Hematopoietic multipotent progenitor cell treated with erythropoietin and hydrocortisone succinate and interleukin-3 and kit ligand, for 15 days (in vitro differentiated cells): ENCODE data around the gene ARHGEF17.
A peak's percentile ranks its signal among the peaks of the same experiment; 100 is the strongest.

Experiments
- DNase-seq: peaks from one replicate; pipeline ENCODE4 v3.0.0-alpha.2; 2015; ENCODE audit warnings: low spot score

ARHGEF17 gene

GRCh38 chr11:73333173-73333572, 25.1 kb downstream of the ARHGEF17 start:
- DNase-seq, result no peak

DNA sequence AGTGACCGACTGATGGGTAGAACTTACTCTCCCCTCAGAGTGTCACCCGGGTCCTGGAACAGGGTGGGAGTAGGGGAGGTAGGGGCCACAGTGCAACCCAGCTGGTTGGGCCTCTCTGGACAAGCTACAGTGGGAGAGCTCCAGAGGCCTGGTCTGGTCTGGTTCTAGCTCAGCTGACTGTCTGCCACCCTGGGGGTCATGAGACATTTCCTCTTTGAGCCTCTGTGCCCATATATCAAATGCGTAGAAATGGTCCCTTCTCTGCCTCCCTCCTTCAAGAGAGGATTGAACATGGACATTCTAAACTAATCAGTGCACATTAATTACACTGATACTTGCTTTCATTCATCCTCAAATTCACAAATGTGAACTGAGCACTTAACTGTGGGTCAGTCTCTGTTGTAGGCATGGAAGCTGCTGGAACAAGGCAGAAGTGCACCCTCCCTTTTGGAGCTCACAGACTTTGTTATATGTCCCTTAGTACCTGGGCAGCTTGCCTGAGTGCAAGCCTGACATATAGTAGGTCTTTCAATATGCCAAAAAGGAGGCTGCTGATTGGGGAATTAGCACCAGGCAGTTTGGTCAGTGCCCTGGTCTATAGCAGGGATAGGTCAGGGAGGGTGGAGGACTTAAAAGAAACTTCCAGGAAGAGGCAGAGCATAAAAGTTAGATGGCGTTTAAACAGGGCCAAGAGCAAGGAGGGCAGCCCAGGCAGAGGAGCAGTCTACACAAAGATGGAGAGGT, 25.7 kb downstream of the ARHGEF17 start:
- DNase-seq, result no peak

GRCh38 chr11:73334384-73335203, 26.5 kb downstream of the ARHGEF17 start:
- DNase-seq, result no peak

DNA sequence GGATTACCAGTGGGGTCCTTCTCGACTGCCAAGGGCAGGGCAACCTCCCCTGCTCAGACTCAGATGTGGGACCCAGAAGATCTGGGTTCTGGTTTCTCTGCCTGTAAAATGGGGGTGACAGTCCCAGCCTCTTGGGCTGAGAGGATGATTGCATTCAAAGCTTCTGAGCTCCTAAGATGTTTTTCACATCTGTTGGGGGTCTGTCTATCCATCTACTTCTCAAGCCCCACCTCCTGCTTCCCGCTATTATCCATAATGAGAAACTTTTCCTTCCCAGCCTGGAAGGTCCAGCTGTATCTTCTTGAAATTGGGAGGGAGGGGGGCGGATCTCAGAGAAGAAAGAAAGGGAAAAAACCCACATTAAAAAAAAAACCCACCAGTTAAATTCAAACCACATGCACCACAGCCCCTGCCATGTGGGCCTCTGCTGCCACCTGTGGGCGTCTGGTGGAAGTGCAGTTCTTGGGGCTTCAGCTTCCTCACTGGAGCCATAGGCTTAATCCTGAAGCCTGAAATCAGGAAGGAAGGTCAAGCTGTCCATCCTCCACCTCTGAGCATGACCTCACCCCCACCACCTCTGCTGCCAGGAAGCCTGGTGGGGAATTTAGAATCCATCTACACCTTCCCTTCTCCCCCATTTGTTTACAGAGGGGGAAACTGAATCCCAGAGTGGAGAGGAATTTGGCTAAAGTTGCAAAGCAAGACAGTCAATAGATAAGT, 27.3 kb downstream of the ARHGEF17 start:
- peak; percentile 75 for DNase-seq

- DNase-seq, result no peak
Measured at GRCh38 chr11:73337846-73338245, 29.8 kb downstream of the ARHGEF17 start.

DNA sequence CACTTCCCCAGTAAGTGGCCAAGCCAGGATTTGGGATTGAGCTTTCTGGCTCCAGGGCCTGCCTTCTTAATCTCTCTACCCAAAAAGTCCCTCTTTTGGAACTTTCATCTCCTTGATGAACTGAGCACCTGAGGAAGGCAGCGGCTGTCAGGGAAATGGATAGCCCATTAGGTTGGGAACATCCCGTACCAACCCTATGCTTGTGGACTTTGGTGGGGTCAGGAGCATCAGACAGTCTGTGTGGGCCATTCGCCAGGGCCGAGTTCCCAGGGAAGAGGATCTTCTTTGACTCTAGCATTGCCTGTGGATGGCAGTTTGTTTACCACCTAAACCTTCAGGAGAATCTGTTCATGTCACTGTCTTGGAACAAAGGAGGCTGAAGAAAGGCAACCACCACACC, 30.2 kb downstream of the ARHGEF17 start:
- no peak for DNase-seq

GRCh38 chr11:73340164-73340563, 32.1 kb downstream of the ARHGEF17 start:
- DNase-seq, result no peak

DNA sequence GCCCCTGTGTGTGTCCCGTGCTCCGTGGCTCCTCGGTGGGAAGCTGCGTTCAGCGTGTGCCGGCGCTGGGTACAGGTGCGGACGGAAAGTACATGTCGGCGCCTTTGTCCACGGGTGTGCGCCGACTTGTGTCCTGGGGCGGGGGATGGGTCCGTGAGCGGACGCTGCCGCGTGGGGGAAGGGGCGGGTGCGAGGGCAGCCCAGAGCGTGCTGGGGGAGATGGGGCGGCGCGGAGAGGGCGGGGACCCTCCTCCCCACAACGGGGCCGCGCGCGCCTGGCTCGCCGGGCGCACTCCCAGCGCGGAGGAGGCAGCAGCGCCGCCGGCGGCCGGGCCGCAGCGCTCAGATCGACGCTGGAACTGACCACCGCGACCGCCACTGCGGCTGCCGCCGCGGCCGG, 34.6 kb downstream of the ARHGEF17 start:
- DNase-seq, result no peak

- DNase-seq, result no peak
Measured at GRCh38 chr11:73343076-73343873, 35.2 kb downstream of the ARHGEF17 start.

- DNase-seq, result no peak
Measured at GRCh38 chr11:73344191-73344607, 36.1 kb downstream of the ARHGEF17 start.

DNA sequence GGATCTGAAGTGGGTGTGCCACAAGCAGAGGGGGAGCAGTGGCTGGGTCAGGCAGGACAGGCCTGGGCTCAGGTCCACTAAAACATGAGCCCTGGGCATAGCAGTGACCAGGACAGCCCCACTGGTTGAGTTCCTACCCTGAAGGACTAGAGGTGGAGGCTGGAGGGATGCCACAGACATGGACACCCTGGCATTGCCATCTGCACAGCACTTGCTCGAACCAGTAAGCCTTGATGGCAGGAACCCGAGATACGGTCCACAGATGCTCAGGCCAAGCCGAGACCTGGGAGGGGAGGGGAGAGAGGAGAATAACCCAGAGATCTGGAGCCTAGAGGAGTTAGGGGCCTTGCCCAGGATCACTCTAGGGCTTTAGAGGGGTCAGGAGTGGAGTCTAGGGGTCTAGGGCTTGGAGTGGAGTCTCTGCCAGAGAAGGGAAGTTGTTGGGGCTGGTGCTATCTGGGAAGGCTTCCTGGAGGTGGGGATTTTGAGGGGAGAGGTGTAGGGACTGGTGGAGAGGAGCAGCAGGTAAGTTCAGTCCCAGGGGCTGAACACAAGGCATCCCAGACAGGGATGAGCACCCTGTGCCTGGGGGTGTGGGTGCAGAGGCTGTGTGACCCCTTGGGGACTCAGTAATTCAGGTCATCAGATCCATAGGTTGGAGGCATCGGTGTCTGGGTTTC, 37.5 kb downstream of the ARHGEF17 start:
- no peak for DNase-seq

DNA sequence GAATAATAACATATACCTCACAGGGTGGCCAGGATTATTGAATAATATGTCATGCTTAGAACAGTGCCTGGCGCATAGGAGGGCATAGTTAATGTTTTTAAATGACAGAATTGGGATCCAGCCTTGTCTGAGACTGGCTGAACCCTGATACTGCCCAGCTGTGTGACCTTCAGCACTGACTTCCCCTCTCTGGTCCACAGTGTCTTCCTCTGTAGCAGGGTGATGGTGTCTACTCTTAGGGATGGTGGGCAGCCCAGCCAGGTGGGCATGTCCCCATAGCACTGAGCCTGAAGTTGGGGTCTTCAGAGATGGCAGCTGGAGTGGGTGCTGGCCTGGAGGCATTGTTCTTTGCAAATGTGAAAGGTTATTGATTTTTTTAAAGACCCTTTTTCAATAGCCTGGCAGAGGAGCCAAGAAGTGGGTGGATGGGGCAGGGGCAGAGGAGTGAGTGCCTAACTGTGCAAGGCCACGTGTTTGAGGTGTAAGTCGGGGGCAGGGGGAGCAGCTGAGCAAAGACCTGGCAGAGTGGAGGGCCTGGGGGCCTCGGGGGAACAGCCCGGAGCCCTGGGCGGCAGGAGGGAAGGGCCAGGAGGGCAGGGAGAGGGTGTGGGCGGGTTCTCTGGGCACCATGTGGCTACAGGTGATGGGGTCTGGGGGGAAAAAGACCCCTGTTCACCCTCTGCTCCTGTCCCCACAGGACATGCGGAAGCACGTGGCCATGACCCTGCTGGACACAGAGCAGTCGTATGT, 38.3 kb downstream of the ARHGEF17 start:
- no peak for DNase-seq

DNA sequence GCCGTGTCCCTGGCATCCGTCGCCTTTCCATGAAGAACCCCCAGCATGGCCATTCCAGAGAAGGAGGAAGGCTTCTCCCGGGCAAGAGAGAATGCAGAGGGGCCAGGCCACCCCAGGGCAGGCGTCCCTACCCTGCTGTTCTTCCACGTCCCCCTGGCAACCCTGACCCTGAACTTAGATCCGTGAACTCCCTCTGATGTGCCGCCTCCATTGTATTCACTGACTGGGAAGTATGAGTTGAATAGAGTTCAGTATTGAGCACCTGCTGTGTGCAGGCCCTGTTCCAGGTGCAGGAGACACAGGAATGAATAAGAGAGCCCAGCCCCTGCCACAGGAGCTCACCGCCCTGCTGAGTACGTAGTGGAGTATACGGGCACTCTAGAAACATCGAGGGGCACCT, 39.0 kb downstream of the ARHGEF17 start:
- DNase-seq, result no peak

GRCh38 chr11:73348838-73349237, 40.8 kb downstream of the ARHGEF17 start:
- no peak for DNase-seq

- DNase-seq, result no peak
Measured at GRCh38 chr11:73349633-73350032, 41.6 kb downstream of the ARHGEF17 start.

DNA sequence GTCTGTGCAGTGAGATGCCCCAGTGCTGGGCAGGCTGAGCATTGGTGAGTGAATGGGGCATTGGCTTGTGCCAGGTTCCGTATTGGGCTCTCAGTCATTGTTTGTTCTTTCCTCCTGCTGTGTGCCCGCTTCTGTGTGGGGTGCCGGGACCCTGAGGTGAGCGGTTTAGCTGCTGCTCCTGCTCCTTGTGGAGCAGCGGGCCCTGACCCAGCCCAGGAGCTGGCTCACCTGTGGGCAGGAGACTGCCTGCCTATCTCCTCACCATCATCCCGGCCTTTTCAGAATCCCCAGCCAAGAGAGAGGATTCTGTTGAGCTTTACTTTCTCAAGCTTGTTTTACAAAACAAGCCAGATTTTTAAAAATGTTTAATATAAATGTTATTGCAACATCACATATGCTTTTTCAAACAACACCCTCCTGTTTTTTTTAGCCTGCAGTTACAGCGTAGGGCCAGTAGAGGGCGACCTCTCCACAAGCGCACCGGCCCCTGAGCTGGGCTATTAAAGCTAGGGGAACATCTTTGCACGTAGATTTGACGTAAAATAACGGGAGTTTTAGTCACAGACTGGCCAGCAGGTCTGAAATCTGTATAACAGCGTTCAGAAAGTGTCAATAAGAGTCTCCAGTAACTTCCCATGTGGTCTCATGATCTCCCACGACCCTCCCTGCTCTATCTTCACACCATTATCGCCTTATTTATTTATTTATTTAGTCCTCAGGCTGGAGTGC, 43.0 kb downstream of the ARHGEF17 start:
- peak; percentile 79 for DNase-seq

- no peak for DNase-seq
Measured at GRCh38 chr11:73353422-73353821, 45.3 kb downstream of the ARHGEF17 start.

DNA sequence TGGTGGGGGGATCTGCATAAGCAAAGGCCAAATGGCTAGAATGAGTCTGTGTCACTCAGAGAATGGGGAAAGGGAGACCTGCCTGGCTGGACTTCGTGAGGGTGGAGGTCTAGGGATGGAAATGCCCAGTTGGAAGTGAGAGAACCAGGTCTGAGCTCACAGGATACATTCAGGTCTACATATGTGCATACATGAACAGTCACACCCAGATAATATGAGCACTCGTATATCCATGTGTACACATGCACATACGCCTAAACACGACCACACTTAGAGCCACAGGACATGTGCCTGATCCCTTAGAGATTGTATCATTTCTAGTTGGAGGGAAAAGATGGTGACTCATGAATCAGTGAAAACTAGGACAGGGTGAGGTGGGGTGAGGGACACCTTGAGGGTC, 47.0 kb downstream of the ARHGEF17 start:
- no peak for DNase-seq

GRCh38 chr11:73356979-73357860, 49.1 kb downstream of the ARHGEF17 start:
- no peak for DNase-seq
